Ishikawa (cell line): ENCODE measurements around the gene PLXNB3.

Experiments
- TAF1 ChIP-seq: IDR thresholded peaks from 2 replicates; pipeline ENCODE4 v1.6.1; 2012; ENCODE audit warnings: low read depth, mild to moderate bottlenecking
- YY1 ChIP-seq: IDR thresholded peaks from 2 replicates; pipeline ENCODE4 v1.6.1; 2012; ENCODE audit warnings: low read depth
- TF ChIP-seq, protein P1 (sequence below): IDR thresholded peaks from 2 replicates; pipeline ENCODE4 v1.6.1; 2012

DNA sequence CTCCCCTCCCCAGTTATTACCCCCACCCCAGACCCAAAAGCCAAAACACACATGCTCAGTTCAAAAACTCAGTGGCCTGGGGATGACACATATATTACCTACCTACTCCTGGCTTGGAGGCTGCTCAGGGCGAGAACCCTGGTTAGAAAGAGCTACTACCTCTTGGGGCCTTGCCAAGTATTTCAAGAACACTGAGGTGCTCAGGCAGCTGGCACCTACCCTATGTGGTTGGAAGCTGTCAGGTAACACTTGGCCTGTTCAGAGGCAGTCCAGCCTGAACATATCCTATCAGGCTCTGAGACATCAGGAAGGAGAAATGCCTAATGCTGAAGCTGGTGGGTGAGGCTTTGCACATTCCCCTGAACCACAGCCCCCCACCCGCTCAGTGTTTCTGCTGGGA is 44.8 kb upstream of the PLXNB3 start:
- TF ChIP-seq TAF1 (no peak), YY1 (no peak)
- TF ChIP-seq, protein P1, sequence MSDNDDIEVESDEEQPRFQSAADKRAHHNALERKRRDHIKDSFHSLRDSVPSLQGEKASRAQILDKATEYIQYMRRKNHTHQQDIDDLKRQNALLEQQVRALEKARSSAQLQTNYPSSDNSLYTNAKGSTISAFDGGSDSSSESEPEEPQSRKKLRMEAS: no peak
